NCI-H2227 (cell line): ENCODE data around the gene MAPKAPK5.
"Not testable (repeated sequence)": the region's sequence is repeated elsewhere in the genome, so short reads cannot be mapped to it uniquely, and the experiment has no call there.

Experiments used
- DNase-seq: peaks from one replicate; lab custom pipeline; 2025; ENCODE audit not compliant: unreplicated experiment; lab: John Stamatoyannopoulos, UW

The MAPKAPK5 gene

GRCh38 chr12:111841750-111842555 lies at the start of gene MAPKAPK5:
Gene MAPKAPK5, plus strand, starts transcription at chr12:111842228. Its CDS starts 506 bp downstream, at chr12:111842734.
- DNase-seq: peak; percentile 98

- DNase-seq: no peak
These were observed 49.2 kb upstream of the MAPKAPK5 start for GRCh38 chr12:111792856-111793235.

GRCh38 chr12:111798182-111798581 lies 43.8 kb upstream of the MAPKAPK5 start:
- no peak for DNase-seq

GRCh38 chr12:111799758-111800157 lies 42.3 kb upstream of the MAPKAPK5 start:
- DNase-seq: no peak

- DNase-seq: no peak
These were observed 38.9 kb upstream of the MAPKAPK5 start for GRCh38 chr12:111803038-111803626.

GRCh38 chr12:111803851-111804250 lies 38.2 kb upstream of the MAPKAPK5 start:
- DNase-seq: no peak

- no peak for DNase-seq
These were observed 35.7 kb upstream of the MAPKAPK5 start for GRCh38 chr12:111806304-111806703.

- no peak for DNase-seq
These were observed 34.8 kb upstream of the MAPKAPK5 start for GRCh38 chr12:111807232-111807631.

- peak; percentile 87 for DNase-seq
These were observed 28.9 kb upstream of the MAPKAPK5 start for GRCh38 chr12:111812881-111813741.

GRCh38 chr12:111816065-111816615 lies 25.9 kb upstream of the MAPKAPK5 start:
- DNase-seq: no peak

GRCh38 chr12:111816898-111817297 lies 25.1 kb upstream of the MAPKAPK5 start:
- DNase-seq: not testable (repeated sequence)

GRCh38 chr12:111818340-111818739 lies 23.7 kb upstream of the MAPKAPK5 start:
- no peak for DNase-seq

- DNase-seq: peak; percentile 32
These were observed 22.6 kb upstream of the MAPKAPK5 start for GRCh38 chr12:111819191-111820158.

- DNase-seq: not testable (repeated sequence)
These were observed 21.2 kb upstream of the MAPKAPK5 start for GRCh38 chr12:111820828-111821227.

- no peak for DNase-seq
These were observed 19.1 kb upstream of the MAPKAPK5 start for GRCh38 chr12:111822886-111823285.

GRCh38 chr12:111823891-111824290 lies 18.1 kb upstream of the MAPKAPK5 start:
- no peak for DNase-seq

GRCh38 chr12:111824312-111824711 lies 17.7 kb upstream of the MAPKAPK5 start:
- DNase-seq: not testable (repeated sequence)

GRCh38 chr12:111825509-111825908 lies 16.5 kb upstream of the MAPKAPK5 start:
- no peak for DNase-seq

GRCh38 chr12:111826316-111826715 lies 15.7 kb upstream of the MAPKAPK5 start:
- no peak for DNase-seq

- DNase-seq: no peak
These were observed 15.0 kb upstream of the MAPKAPK5 start for GRCh38 chr12:111826992-111827391.
